Keratinocyte (primary cell): Measurements from ENCODE around the gene L3MBTL4.

Experiments
- EZH2 ChIP-seq: IDR thresholded peaks from one replicate; pipeline ENCODE4 v1.6.1; 2012; ENCODE audit warnings: inconsistent platforms, mild to moderate bottlenecking, low read length, moderate library complexity
- TF ChIP-seq, protein P1 (sequence below), 3 experiments: IDR thresholded peaks in 1 of 3; conservative IDR thresholded peaks in 1 of 3; optimal IDR thresholded peaks in 1 of 3; 2 replicates in 2 of 3; 3 replicates in 1 of 3; pipeline versions ENCODE3 to v1.5.1; 2011; ENCODE audit warnings: low read length in 3 of 3, mild to moderate bottlenecking in 3 of 3, moderate library complexity in 2 of 3, control low read depth in 1 of 3, inconsistent platforms in 1 of 3; ENCODE audit not compliant: insufficient read depth in 2 of 3; ENCODE audit errors: extremely low read depth in 1 of 3

DNA sequence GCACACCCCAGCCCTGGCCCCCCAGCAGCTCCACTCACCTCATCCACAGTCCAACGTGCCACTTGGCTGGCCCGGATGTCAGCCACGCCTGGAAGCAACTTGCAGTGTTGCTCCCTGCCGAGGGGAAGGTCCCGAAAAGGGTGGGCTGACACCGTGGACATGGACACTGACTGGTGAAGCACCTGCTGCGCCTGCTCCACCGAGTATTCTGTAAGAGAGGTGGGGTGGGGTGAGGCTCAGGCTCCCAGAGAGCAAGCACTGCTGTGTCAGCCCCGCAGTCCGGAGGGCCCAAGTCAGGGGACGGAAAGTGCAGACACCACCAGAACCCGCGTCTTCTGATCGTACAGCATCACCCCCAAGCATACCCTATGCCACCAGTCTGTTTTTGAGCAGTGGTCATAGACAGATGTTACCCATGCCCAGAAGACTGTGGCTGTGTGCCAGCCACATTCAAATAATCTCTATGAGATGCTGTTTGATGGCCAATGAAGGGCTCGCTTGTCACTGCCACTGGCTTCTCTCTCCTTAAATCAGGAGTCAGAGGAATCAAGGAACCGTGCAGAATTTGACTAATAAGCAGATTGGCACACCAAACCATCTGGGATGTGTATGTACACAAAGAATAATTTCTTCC, 445.2 kb downstream of the L3MBTL4 start:
- TF ChIP-seq, protein P1, sequence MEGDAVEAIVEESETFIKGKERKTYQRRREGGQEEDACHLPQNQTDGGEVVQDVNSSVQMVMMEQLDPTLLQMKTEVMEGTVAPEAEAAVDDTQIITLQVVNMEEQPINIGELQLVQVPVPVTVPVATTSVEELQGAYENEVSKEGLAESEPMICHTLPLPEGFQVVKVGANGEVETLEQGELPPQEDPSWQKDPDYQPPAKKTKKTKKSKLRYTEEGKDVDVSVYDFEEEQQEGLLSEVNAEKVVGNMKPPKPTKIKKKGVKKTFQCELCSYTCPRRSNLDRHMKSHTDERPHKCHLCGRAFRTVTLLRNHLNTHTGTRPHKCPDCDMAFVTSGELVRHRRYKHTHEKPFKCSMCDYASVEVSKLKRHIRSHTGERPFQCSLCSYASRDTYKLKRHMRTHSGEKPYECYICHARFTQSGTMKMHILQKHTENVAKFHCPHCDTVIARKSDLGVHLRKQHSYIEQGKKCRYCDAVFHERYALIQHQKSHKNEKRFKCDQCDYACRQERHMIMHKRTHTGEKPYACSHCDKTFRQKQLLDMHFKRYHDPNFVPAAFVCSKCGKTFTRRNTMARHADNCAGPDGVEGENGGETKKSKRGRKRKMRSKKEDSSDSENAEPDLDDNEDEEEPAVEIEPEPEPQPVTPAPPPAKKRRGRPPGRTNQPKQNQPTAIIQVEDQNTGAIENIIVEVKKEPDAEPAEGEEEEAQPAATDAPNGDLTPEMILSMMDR (optimal IDR thresholded peaks at IDR 0.05 in 1 of 3, IDR thresholded peaks at IDR 0.05 in 1 of 3, conservative IDR thresholded peaks at IDR 0.05 in 1 of 3; ENCODE audit: extremely low read depth in 1 of 3, insufficient read depth in 2 of 3, low read length in 3 of 3): no peak
- no peak for TF ChIP-seq EZH2
